Chondrocyte (in vitro differentiated cells): Measurements from ENCODE around the gene AFF3. TPM values are rescaled to one million over a fixed set of nuclear protein-coding genes. Genes with fewer than 3 reads are reported as not detected.
A peak's percentile ranks its signal among the peaks of the same experiment; 100 is the strongest.

Source experiments
- DNase-seq: peaks from one replicate; pipeline ENCODE4 v3.0.0; 2021; ENCODE audit warnings: mixed read lengths, low spot score
- H3K27ac Mint-ChIP-seq: one replicate; pipeline ENCODE4 v1.8.0; 2021; ENCODE audit warnings: mild to moderate bottlenecking, moderate library complexity, mixed read lengths; ENCODE audit not compliant: unreplicated experiment
- H3K27me3 Mint-ChIP-seq: 2 replicates; pipeline ENCODE4 v1.8.0; 2021; ENCODE audit warnings: low read depth, mixed read lengths
- H3K36me3 Mint-ChIP-seq: 2 replicates; pipeline ENCODE4 v1.8.0; 2021; ENCODE audit warnings: low read depth, mixed read lengths
- H3K4me1 Mint-ChIP-seq: 2 replicates; pipeline ENCODE4 v1.8.0; 2021; ENCODE audit warnings: low read depth, mild to moderate bottlenecking, mixed read lengths
- H3K4me3 Mint-ChIP-seq: one replicate; pipeline ENCODE4 v1.8.0; 2021; ENCODE audit warnings: mild to moderate bottlenecking, moderate library complexity, mixed read lengths; ENCODE audit not compliant: unreplicated experiment
- H3K9me3 Mint-ChIP-seq: 2 replicates; pipeline ENCODE4 v1.8.0; 2021; ENCODE audit warnings: low read depth, mixed read lengths
- total RNA-seq: library from RNA; stranded (reverse); gene quantifications from 3 replicates; pipeline ENCODE4 v1.2.1, GENCODE V29; 2021
- TF ChIP-seq, protein P1 (sequence below): fragments of 200-600 bp; sonication (generic); IDR thresholded peaks from 2 replicates; pipeline ENCODE4 v1.5.0; 2021; ENCODE audit warnings: antibody characterized with exemption, mild to moderate bottlenecking, moderate library complexity

The AFF3 gene
- total RNA-seq, 1 donor from 2014 or later, result 127 TPM

DNA sequence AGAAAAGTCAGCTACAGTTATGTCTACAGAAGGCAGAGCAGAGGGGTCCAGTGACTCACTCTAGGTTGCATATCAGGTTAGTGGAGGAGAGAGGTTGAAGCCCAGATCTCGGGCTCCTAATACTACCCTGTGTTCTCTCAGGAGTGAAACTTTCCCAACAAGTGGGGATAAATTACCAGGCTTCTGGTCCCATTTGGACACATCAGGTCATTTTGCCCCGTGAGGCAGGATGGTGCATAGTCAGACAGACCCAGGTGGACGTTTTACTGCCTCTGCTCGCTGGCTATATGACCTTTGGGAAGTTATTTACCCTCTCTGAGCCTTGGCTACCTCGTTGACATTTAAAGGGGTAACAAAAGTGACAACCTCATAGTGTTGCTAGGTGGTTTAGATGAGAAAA is 524.6 kb downstream of the AFF3 start:
- TF ChIP-seq, protein P1, sequence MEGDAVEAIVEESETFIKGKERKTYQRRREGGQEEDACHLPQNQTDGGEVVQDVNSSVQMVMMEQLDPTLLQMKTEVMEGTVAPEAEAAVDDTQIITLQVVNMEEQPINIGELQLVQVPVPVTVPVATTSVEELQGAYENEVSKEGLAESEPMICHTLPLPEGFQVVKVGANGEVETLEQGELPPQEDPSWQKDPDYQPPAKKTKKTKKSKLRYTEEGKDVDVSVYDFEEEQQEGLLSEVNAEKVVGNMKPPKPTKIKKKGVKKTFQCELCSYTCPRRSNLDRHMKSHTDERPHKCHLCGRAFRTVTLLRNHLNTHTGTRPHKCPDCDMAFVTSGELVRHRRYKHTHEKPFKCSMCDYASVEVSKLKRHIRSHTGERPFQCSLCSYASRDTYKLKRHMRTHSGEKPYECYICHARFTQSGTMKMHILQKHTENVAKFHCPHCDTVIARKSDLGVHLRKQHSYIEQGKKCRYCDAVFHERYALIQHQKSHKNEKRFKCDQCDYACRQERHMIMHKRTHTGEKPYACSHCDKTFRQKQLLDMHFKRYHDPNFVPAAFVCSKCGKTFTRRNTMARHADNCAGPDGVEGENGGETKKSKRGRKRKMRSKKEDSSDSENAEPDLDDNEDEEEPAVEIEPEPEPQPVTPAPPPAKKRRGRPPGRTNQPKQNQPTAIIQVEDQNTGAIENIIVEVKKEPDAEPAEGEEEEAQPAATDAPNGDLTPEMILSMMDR, result no peak
- H3K4me1 Mint-ChIP-seq, result peaks cover 40% of the 10 kb centered on the region
- no peak overlapping the region for H3K27ac Mint-ChIP-seq
- H3K9me3 Mint-ChIP-seq, result no peaks in the 10 kb centered on the region
- H3K36me3 Mint-ChIP-seq, result no peaks in the 10 kb centered on the region
- no peaks in the 10 kb centered on the region for H3K27me3 Mint-ChIP-seq
- no peak overlapping the region for H3K4me3 Mint-ChIP-seq
- no peak for DNase-seq

DNA sequence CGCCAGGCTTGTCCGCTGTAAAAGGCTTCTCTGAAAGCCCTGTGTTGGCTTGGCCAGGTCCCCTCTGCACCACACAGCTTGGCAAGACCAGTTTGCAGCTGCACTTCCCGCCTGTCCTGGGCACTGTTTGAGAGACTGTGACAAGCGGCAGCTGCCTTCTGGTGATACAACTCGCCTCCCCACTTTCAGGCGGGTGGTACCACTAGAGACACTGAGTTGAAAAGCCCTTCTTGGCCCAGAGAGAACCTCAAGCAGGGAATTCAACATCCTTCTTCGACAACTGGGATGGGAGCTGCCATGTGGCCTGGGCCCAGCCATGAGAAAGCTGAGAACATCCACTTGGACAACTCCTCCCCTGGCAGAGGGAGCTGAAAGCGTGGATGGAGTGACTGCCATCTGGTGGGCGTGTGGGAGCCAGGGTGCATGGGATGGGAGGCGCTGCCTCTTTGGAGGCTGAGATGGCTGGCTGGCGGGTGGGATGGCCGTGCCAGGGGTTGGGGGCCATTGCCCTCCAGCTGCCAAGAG is 527.1 kb downstream of the AFF3 start:
- no peak overlapping the region for H3K4me3 Mint-ChIP-seq
- H3K4me1 Mint-ChIP-seq, result peaks cover 38% of the 10 kb centered on the region
- no peaks in the 10 kb centered on the region for H3K27me3 Mint-ChIP-seq
- no peak for DNase-seq
- no peak overlapping the region for H3K27ac Mint-ChIP-seq
- no peaks in the 10 kb centered on the region for H3K9me3 Mint-ChIP-seq
- H3K36me3 Mint-ChIP-seq, result no peaks in the 10 kb centered on the region
- TF ChIP-seq, protein P1, result peak; percentile 47

DNA sequence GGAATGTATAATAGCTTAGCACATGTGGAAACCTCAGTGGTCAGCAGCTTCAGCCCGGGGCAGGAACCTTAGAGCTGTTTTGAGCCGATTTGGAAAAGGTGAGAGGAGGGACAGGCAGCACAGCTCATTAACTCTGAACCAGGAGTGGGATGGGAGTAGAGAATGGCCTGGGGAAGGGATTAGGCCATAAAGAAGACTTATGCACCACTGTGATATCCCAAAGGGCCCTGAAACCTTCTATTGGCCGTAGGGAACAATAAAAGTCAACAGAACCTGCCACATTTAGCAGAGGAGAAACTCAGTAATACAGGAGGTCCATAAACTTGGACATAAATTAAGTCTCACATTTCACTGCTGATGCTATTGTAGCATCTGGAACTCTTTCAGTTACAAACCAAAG is 528.4 kb downstream of the AFF3 start:
- Mint-ChIP-seq H3K9me3 (no peaks in the 10 kb centered on the region), H3K36me3 (peaks cover 4% of the 10 kb centered on the region), H3K27ac (no peak overlapping the region), H3K4me1 (peaks cover 36% of the 10 kb centered on the region), H3K27me3 (no peaks in the 10 kb centered on the region), H3K4me3 (no peak overlapping the region)
- no peak for DNase-seq
- TF ChIP-seq, protein P1, result no peak

DNA sequence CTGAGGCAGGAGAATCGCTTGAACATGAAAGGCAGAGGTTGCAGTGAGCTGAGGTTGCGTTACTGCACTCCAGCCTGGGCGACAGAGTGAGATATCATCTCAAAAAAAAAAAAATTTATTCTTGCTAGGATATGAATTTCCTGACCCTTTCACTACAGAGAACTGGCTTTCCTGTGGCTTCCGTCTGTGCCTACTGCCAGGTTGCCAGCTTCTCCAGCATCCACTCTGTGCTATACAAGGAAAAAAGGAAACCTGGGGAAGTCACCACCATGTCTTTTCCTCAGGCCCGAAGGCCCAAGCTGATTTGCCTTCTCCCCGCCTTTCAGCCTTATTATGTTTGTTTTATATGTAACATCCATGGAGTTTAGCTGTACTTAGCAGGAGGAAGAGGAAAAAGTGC is 530.6 kb downstream of the AFF3 start:
- TF ChIP-seq, protein P1, result no peak
- DNase-seq, result no peak
- Mint-ChIP-seq H3K27ac (peak overlapping the region; percentile 69), H3K27me3 (no peaks in the 10 kb centered on the region), H3K9me3 (no peaks in the 10 kb centered on the region), H3K36me3 (peaks cover 4% of the 10 kb centered on the region), H3K4me3 (no peak overlapping the region), H3K4me1 (peaks cover 52% of the 10 kb centered on the region)

DNA sequence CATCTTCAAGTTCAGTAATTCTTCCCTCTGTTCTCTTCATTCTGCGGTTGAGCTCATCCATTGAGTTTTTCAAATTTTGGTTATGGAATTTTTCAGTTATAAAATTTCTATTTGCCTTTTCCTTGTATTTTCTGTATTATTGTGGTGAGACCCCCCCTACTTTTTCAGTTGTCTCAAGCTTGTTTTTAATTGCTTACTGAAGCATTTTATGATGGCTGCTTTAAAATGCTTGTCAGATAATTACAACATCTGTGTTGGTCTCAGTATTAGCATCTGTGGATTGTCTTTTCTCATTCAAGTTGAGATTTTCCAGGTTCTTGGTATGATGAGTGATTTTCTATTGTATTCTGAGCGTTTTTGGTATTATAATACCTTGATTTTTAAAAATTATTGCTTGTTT is 531.4 kb downstream of the AFF3 start:
- no peak for DNase-seq
- H3K9me3 Mint-ChIP-seq, result no peaks in the 10 kb centered on the region
- H3K36me3 Mint-ChIP-seq, result peaks cover 4% of the 10 kb centered on the region
- peaks cover 53% of the 10 kb centered on the region for H3K4me1 Mint-ChIP-seq
- H3K4me3 Mint-ChIP-seq, result no peak overlapping the region
- TF ChIP-seq, protein P1, result no peak
- H3K27ac Mint-ChIP-seq, result no peak overlapping the region
- H3K27me3 Mint-ChIP-seq, result no peaks in the 10 kb centered on the region
